Hematopoietic multipotent progenitor cell (in vitro differentiated cells): ENCODE measurements around the gene WAC. TPM values are rescaled to one million over a fixed set of nuclear protein-coding genes. Genes with fewer than 3 reads are reported as not detected.
A peak's percentile ranks its signal among the peaks of the same experiment; 100 is the strongest.
"Not testable (repeated sequence)": the region's sequence is repeated elsewhere in the genome, so short reads cannot be mapped to it uniquely, and the experiment has no call there.

Experiments
- DNase-seq, 3 donors: peaks; one replicate each; pipeline ENCODE4 v3.0.0-alpha.2; 2011 to 2015; ENCODE audit warnings: low read depth in 2 of 3, low spot score in 2 of 3
- total RNA-seq: library from RNA; depleted of rRNA; stranded (reverse); fragments of >200 nt; gene quantifications from one replicate; pipeline ENCODE4 v1.2.3, GENCODE V29; 2012

Gene WAC
- total RNA-seq, 1 donor = 66.2 TPM

DNA sequence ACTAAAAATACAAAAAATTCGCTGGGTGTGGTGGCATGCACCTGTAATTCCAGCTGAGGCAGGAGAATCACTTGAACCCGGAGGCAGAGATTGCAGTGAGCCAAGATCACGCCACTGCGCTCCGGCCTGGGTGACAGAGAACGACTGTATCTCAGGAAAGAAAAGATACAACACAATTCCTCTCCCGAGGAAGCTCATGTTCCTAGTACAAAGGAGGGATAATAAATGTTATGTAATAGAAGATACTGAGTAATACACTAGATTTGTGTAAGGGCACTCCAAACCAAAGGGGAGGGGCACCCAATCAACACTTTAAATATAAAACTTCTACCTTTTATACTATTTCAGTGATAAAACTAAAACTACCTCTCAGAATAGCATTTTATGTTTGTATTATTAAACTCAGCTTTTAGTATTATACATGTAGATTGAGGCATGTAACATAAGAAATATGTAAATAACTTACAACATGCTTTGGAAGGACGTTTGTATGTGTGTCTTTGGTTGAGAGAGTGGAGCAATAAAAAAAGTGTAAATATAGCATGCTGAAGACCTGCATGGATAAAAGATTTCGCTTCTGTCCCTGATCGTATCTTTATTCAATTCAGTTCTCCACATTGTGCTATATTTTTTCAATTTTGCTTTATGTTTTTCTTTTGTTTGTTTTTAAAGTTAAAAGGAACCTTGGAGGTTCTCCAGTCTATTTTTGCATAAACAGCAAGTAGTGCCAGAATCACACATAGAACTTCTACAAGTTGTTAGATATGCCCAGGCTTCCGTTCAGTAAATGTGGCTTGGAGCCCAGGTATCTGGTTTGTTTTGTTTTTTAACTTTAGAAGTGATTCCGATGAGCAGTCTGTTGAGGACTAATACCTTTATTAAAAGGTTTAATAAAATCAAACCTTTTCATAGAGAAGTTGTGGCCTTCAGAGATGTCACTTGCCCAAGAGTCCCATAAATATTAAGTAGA, 71.9 kb downstream of the WAC start:
- no peak for DNase-seq

- DNase-seq = no peak
Measured at GRCh38 chr10:28606568-28606967, 73.7 kb downstream of the WAC start.

- DNase-seq = not testable (repeated sequence)
Measured at GRCh38 chr10:28609636-28610035, 76.7 kb downstream of the WAC start.

DNA sequence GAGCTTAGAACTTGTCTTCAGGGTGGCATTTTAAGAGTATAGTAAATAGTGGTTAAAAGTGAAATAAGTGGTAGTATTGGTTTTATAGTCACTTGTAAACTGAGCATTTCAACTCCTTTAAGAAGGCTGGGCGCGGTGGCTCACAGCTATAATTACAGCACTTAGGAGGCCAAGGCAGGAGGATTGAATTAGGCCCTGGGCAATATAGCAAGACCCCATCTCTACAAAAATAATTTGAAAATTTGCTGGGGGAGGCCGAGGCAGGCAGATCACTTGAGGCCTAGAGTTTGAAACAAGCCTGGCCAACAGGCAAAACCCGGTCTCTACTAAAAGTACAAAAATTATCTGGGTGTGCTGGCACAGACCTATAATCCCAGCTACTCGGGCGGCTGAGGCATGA, 80.0 kb downstream of the WAC start:
- no peak for DNase-seq

DNA sequence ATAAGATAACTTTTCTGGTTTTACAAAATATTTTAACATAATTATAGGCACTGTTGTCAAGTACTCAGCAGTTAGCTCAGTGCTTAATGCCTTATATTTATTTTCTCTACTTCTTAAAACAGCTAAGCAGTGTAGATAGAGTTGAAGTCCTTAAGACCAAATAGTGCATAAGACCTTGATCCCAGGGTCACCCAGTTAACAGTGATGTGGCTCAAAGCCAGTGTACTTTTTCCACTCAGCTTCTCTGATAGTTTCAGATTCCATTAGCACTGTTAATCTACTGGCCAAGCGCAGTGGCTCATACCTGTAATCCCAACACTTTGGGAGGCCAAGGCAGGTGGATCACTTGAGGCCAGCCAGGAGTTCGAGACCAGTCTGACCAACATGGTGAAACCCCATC, 83.6 kb downstream of the WAC start:
- DNase-seq = no peak

GRCh38 chr10:28619455-28619854, 86.5 kb downstream of the WAC start:
- DNase-seq = no peak

DNA sequence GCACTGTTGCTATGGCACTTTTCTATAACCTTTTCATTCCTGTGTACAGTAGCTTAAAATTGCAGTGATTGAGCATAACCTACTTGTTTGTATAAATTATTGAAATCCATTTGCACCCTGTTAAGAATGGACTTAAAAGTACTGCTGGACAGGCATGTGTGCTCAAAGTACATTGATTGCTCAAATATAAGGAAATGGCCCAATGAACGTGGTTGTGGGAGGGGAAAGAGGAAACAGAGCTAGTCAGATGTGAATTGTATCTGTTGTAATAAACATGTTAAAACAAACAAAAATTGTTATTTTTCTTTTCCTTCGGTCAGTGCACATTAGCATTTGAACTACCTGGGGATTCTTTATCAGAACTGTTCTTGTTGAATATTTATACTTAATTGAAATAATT, 87.3 kb downstream of the WAC start:
- DNase-seq = no peak

GRCh38 chr10:28623483-28623882, 90.6 kb downstream of the WAC start:
- DNase-seq = no peak

DNA sequence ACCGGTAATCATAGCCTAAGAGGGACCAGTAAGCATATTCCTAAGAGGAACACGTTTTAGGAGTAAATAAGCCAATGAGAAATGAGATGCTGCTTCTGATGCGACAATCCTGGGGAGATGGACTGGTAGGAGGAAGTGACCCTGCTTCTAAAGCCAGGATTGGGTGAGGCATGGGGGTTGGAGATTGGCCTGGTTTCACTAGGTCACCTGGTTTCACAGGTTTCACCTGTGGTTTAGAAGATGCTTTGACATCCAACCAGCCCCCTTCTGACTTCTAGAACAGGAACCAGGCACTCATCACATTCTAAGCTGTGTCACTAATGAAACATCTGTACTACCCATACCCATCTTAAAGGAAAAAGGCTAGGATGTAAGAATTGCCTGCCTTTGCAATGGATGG, 91.4 kb downstream of the WAC start:
- no peak for DNase-seq

DNA sequence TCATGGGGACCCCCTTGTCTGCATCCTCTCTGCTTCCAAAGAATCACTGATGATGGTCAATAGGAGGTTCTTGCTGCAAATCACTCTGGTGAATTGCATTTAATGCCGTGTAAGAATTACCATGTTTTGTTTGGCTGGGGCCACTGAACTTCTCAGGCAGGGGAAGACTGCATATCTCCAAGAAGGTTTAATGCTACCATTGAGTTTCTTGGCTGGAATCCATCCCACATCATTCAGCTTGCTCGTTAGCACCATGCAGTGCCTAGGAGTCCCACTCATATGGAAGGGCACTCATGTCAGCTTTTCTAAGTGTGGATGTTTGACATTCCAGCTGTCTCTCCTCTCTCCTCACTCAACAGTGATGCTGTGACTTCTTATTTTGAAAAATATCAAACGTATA, 94.2 kb downstream of the WAC start:
- DNase-seq = no peak

GRCh38 chr10:28628184-28628893, 95.4 kb downstream of the WAC start:
- peak; percentile 28 to 76 (median 61) for DNase-seq

DNA sequence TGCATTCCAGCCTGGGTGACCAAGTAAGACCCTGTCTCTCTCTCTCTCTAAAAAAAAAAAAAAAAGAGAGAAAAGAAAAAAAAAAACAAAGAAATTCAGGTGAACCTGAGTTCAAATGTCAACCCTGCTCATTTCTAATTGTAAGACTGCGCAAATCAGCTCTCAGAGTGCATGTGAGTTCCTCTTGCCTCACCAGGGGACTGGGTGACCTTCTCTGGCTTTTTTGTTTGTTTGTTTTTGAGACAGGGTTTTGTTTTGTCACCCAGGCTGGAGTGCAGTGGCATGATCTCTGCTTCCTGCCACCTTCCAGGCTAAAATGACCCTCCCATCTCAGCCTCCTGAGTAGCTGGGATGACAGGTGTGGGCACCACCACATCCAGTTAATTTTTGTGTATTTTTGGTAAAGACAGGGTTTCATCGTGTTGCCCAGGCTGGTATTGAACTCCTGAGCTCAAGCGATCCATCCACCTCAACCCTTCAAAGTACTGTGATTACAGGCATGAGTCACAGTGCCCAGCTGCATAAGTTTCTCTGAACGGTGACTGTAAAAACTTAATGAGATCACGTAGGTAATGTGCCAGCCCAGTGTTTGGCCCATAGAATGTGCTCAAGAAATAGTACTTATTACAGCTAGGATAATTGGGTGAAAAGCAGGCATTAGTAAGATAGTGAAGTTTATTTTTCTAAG, 99.1 kb downstream of the WAC start:
- no peak for DNase-seq

DNA sequence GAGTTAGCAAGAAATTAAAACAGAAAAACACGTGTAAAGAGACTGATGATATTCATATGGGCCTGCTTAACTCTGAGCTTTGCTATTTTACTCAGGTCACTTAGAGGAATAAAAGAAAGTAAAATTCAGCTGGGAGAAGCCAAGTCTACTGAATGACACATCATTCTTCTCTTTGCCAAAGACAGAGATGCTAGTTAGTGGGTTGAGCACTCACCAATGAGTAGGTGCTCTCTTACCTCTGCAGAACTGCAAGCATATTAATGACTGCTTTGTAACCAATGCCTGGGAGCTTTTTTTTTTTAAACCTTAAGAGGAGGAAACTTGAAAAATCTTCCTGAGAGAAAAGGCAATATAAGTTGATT, 99.6 kb downstream of the WAC start:
- DNase-seq = no peak

GRCh38 chr10:28633750-28634149, 100.8 kb downstream of the WAC start:
- no peak for DNase-seq

- DNase-seq = no peak
Measured at GRCh38 chr10:28637346-28637745, 104.4 kb downstream of the WAC start.

DNA sequence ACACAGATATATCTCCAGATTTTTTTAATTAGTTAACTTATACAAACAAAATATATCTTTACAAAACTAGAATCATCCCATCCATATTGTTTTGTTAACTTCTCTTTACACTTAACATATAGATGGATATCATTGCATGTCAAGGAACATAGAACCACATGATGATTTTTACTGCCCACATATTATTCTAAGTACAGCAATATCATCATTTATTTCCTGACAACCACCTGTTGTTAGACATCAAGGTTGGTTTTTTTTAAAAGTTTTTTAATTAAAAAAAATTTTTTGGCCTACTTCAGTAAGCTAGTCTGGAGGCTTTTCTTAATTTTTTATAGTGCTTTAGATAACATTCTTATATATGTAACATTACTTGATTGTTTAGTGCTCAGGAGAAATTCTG, 105.5 kb downstream of the WAC start:
- no peak for DNase-seq

DNA sequence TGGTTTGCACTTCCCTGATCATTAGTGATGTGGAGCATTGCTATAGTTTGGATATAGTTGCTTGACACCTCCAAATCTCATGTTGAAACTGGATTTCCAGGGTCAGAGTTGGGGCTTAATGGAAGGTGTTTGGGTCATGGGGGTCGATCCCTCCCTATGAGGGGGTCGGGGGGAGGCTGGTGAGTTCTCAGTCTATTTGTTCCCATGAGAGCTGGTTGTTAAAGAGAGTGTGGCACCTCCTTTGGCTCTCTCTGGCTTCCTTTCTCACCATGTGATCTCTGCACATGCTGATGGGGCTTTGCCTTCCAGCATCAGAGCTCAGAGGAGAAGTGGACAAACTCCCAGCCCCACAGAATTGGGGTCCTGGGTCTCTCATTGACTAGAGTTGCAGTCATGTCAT, 107.6 kb downstream of the WAC start:
- no peak for DNase-seq

- DNase-seq = no peak
Measured at GRCh38 chr10:28644647-28645046, 111.7 kb downstream of the WAC start.

GRCh38 chr10:28652106-28652505, 119.2 kb downstream of the WAC start:
- DNase-seq = no peak

GRCh38 chr10:28652703-28653102, 119.8 kb downstream of the WAC start:
- no peak for DNase-seq

DNA sequence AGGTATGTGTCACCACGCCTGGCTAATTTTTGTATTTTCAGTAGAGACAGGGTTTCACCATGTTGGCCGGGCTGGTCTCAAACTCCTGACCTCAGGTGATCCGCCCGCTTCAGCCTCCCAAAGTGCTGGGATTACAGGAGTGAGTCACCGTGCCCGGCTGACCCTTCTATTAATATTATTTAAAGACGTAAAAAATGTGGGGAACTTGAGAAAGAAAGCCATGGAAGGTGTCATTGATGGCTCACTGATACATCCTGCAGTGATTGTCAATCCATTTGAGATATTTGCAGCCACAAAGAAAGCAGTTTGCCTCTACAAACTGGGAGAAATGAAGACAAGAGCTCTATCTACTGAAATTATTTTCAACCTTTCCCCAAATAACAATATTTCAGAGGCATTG, 125.9 kb downstream of the WAC start:
- not testable (repeated sequence) for DNase-seq
